WTC11 (cell line): ENCODE data around the gene TPM2.

Experiments
- ATF1 ChIP-seq: sonication (generic); formaldehyde crosslinking; IDR thresholded peaks from 2 replicates; pipeline ENCODE4 v1.8.1; 2023; ENCODE audit warnings: mild to moderate bottlenecking, moderate library complexity, missing genetic modification reagents
- CREM ChIP-seq: sonication (generic); formaldehyde crosslinking; IDR thresholded peaks from 2 replicates; pipeline ENCODE4 v1.8.1; 2022; ENCODE audit warnings: mild to moderate bottlenecking, missing genetic modification reagents, moderate library complexity
- ETV6 ChIP-seq: sonication (generic); formaldehyde crosslinking; IDR thresholded peaks from 2 replicates; pipeline ENCODE4 v1.8.1; 2022; ENCODE audit warnings: mild to moderate bottlenecking, missing genetic modification reagents
- GABPB1 ChIP-seq: sonication (generic); formaldehyde crosslinking; IDR thresholded peaks from 2 replicates; pipeline ENCODE4 v1.8.1; 2023; ENCODE audit warnings: mild to moderate bottlenecking, missing genetic modification reagents
- GRHL2 ChIP-seq: fragments of 250-450 bp; sonication (Bioruptor Pico); IDR thresholded peaks from 2 replicates; pipeline ENCODE4 v1.8.0; 2022; ENCODE audit warnings: mild to moderate bottlenecking, moderate library complexity; ENCODE audit not compliant: insufficient replicate concordance, severe bottlenecking
- KAT7 ChIP-seq: sonication (generic); formaldehyde crosslinking; IDR thresholded peaks from 2 replicates; pipeline ENCODE4 v1.8.1; 2023; ENCODE audit warnings: missing genetic modification reagents, mild to moderate bottlenecking, borderline replicate concordance
- RELA ChIP-seq: sonication (generic); formaldehyde crosslinking; IDR thresholded peaks from 2 replicates; pipeline ENCODE4 v1.8.1; 2022; ENCODE audit warnings: missing genetic modification reagents, mild to moderate bottlenecking, borderline replicate concordance
- RORB ChIP-seq: fragments of 250-450 bp; sonication (Bioruptor Pico); IDR thresholded peaks from 2 replicates; pipeline ENCODE4 v1.9.0; 2021; ENCODE audit warnings: mild to moderate bottlenecking
- ZBTB21 ChIP-seq: sonication (generic); formaldehyde crosslinking; IDR thresholded peaks from 2 replicates; pipeline ENCODE4 v1.8.1; 2023; ENCODE audit warnings: mild to moderate bottlenecking, missing genetic modification reagents, borderline replicate concordance
- TF ChIP-seq, protein P1 (sequence below): fragments of 200-600 bp; IDR thresholded peaks from 2 replicates; pipeline ENCODE4 v1.8.0; 2022; ENCODE audit warnings: antibody characterized with exemption
- TF ChIP-seq, protein P2 (sequence below): sonication (generic); formaldehyde crosslinking; IDR thresholded peaks from 2 replicates; pipeline ENCODE4 v1.8.1; 2023; ENCODE audit warnings: mild to moderate bottlenecking, missing genetic modification reagents
- TF ChIP-seq, protein P3 (sequence below): sonication (generic); formaldehyde crosslinking; IDR thresholded peaks from 2 replicates; pipeline ENCODE4 v1.8.0; 2023; ENCODE audit warnings: missing genetic modification reagents, mild to moderate bottlenecking, borderline replicate concordance
- TF ChIP-seq, protein P4 (sequence below): sonication (generic); formaldehyde crosslinking; IDR thresholded peaks from 2 replicates; pipeline ENCODE4 v1.8.1; 2022; ENCODE audit warnings: low read depth, missing genetic modification reagents, borderline replicate concordance

DNA sequence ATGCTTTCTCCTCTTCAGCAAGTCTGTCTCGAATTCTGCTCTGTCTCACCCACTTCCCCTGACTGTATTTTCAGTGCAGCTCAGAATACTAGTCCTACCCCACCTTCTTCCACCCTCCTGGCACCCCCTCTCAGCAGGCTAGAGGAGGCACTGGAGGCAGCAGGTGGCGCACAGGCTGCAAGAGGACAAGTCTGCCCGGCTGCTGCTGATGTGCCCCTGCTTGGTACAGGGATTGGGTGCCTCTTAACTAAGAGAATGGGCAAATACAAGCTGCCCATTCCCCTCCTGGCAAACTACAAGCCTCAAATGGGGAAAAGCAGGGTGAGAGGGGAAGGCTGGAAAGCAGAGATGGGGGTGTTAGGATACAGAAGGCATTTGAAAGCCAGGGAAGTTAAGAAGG, 37.2 kb upstream of the TPM2 start:
- TF ChIP-seq RELA (no peak), KAT7 (CRISPR knock-in tag) (no peak), CREM (CRISPR knock-in tag) (no peak), RORB (CRISPR knock-in tag) (no peak), ETV6 (no peak), GABPB1 (no peak), GRHL2 (CRISPR knock-in tag) (no peak), ZBTB21 (no peak), ATF1 (CRISPR knock-in tag) (no peak)
- TF ChIP-seq, protein P1, sequence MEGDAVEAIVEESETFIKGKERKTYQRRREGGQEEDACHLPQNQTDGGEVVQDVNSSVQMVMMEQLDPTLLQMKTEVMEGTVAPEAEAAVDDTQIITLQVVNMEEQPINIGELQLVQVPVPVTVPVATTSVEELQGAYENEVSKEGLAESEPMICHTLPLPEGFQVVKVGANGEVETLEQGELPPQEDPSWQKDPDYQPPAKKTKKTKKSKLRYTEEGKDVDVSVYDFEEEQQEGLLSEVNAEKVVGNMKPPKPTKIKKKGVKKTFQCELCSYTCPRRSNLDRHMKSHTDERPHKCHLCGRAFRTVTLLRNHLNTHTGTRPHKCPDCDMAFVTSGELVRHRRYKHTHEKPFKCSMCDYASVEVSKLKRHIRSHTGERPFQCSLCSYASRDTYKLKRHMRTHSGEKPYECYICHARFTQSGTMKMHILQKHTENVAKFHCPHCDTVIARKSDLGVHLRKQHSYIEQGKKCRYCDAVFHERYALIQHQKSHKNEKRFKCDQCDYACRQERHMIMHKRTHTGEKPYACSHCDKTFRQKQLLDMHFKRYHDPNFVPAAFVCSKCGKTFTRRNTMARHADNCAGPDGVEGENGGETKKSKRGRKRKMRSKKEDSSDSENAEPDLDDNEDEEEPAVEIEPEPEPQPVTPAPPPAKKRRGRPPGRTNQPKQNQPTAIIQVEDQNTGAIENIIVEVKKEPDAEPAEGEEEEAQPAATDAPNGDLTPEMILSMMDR = no peak
- TF ChIP-seq, protein P2, sequence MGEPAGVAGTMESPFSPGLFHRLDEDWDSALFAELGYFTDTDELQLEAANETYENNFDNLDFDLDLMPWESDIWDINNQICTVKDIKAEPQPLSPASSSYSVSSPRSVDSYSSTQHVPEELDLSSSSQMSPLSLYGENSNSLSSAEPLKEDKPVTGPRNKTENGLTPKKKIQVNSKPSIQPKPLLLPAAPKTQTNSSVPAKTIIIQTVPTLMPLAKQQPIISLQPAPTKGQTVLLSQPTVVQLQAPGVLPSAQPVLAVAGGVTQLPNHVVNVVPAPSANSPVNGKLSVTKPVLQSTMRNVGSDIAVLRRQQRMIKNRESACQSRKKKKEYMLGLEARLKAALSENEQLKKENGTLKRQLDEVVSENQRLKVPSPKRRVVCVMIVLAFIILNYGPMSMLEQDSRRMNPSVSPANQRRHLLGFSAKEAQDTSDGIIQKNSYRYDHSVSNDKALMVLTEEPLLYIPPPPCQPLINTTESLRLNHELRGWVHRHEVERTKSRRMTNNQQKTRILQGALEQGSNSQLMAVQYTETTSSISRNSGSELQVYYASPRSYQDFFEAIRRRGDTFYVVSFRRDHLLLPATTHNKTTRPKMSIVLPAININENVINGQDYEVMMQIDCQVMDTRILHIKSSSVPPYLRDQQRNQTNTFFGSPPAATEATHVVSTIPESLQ (CRISPR knock-in tag) = no peak
- TF ChIP-seq, protein P3, sequence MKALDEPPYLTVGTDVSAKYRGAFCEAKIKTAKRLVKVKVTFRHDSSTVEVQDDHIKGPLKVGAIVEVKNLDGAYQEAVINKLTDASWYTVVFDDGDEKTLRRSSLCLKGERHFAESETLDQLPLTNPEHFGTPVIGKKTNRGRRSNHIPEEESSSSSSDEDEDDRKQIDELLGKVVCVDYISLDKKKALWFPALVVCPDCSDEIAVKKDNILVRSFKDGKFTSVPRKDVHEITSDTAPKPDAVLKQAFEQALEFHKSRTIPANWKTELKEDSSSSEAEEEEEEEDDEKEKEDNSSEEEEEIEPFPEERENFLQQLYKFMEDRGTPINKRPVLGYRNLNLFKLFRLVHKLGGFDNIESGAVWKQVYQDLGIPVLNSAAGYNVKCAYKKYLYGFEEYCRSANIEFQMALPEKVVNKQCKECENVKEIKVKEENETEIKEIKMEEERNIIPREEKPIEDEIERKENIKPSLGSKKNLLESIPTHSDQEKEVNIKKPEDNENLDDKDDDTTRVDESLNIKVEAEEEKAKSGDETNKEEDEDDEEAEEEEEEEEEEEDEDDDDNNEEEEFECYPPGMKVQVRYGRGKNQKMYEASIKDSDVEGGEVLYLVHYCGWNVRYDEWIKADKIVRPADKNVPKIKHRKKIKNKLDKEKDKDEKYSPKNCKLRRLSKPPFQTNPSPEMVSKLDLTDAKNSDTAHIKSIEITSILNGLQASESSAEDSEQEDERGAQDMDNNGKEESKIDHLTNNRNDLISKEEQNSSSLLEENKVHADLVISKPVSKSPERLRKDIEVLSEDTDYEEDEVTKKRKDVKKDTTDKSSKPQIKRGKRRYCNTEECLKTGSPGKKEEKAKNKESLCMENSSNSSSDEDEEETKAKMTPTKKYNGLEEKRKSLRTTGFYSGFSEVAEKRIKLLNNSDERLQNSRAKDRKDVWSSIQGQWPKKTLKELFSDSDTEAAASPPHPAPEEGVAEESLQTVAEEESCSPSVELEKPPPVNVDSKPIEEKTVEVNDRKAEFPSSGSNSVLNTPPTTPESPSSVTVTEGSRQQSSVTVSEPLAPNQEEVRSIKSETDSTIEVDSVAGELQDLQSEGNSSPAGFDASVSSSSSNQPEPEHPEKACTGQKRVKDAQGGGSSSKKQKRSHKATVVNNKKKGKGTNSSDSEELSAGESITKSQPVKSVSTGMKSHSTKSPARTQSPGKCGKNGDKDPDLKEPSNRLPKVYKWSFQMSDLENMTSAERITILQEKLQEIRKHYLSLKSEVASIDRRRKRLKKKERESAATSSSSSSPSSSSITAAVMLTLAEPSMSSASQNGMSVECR (CRISPR knock-in tag) = no peak
- TF ChIP-seq, protein P4, sequence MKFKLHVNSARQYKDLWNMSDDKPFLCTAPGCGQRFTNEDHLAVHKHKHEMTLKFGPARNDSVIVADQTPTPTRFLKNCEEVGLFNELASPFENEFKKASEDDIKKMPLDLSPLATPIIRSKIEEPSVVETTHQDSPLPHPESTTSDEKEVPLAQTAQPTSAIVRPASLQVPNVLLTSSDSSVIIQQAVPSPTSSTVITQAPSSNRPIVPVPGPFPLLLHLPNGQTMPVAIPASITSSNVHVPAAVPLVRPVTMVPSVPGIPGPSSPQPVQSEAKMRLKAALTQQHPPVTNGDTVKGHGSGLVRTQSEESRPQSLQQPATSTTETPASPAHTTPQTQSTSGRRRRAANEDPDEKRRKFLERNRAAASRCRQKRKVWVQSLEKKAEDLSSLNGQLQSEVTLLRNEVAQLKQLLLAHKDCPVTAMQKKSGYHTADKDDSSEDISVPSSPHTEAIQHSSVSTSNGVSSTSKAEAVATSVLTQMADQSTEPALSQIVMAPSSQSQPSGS (CRISPR knock-in tag) = no peak
